Liver (tissue), 9 donors: ENCODE data around the gene COX19. TPM values are rescaled to one million over a fixed set of nuclear protein-coding genes. Genes with fewer than 3 reads are reported as not detected.

ENCODE experiments used
- DNase-seq: peaks from one replicate; pipeline ENCODE4 v3.0.0-alpha.2; 2017; ENCODE audit warnings: low spot score
- H3K27ac ChIP-seq, 2 donors: one replicate each; pipeline ENCODE4 v1.7.0; 2013; ENCODE audit warnings: inconsistent platforms in 2 of 2, low read length in 2 of 2, control low read depth in 1 of 2, low read depth in 1 of 2, mild to moderate bottlenecking in 1 of 2
- H3K27me3 ChIP-seq, 4 donors: one replicate each; pipeline versions ENCODE4 v1.6.1 to v1.7.0; 2013; ENCODE audit warnings: low read length in 3 of 4, inconsistent platforms in 1 of 4, mild to moderate bottlenecking in 1 of 4, moderate library complexity in 1 of 4; ENCODE audit not compliant: control insufficient read depth in 4 of 4, insufficient read depth in 4 of 4
- H3K36me3 ChIP-seq, 4 donors: one replicate each; pipeline versions ENCODE4 v1.6.1 to v1.7.0; 2013; ENCODE audit warnings: low read length in 3 of 4, mild to moderate bottlenecking in 3 of 4, low read depth in 1 of 4, moderate library complexity in 1 of 4; ENCODE audit not compliant: control insufficient read depth in 4 of 4, insufficient read depth in 3 of 4
- H3K4me1 ChIP-seq, 4 donors: one replicate each; pipeline versions ENCODE4 v1.6.1 to v1.7.0; 2013; ENCODE audit warnings: low read length in 3 of 4, mild to moderate bottlenecking in 3 of 4, moderate library complexity in 1 of 4; ENCODE audit not compliant: control insufficient read depth in 4 of 4, insufficient read depth in 4 of 4
- H3K4me3 ChIP-seq, 3 donors: one replicate each; pipeline versions ENCODE4 v1.6.1 to v1.7.0; 2013; ENCODE audit warnings: low read length in 3 of 3, control low read depth in 1 of 3, low read depth in 1 of 3, mild to moderate bottlenecking in 1 of 3
- H3K9ac ChIP-seq, 2 donors: one replicate each; pipeline ENCODE4 v1.7.0; 2013; ENCODE audit warnings: low read length in 2 of 2, mild to moderate bottlenecking in 2 of 2, moderate library complexity in 2 of 2, control low read depth in 1 of 2, low read depth in 1 of 2
- H3K9me3 ChIP-seq, 4 donors: one replicate each; pipeline versions ENCODE4 v1.6.1 to v1.7.0; 2013; ENCODE audit warnings: low read length in 3 of 4; ENCODE audit not compliant: control insufficient read depth in 4 of 4
- EGR1 ChIP-seq, 2 donors: IDR thresholded peaks; 2 replicates each; pipeline ENCODE4 v1.6.1; 2016 to 2018; ENCODE audit warnings: antibody characterized with exemption in 2 of 2, low read depth in 2 of 2
- FOXA2 ChIP-seq: IDR thresholded peaks from 2 replicates; pipeline ENCODE4 v1.6.1; 2016; ENCODE audit warnings: antibody characterized with exemption
- HNF4A ChIP-seq, 2 donors: conservative IDR thresholded peaks; 2 replicates each; pipeline ENCODE4 v1.6.1; 2016; ENCODE audit warnings: antibody characterized with exemption in 2 of 2, mild to moderate bottlenecking in 2 of 2
- HNF4G ChIP-seq: IDR thresholded peaks from 2 replicates; pipeline ENCODE4 v1.6.1; 2016; ENCODE audit warnings: antibody characterized with exemption
- JUND ChIP-seq, 2 donors: IDR thresholded peaks; 2 replicates each; pipeline ENCODE4 v1.6.1; 2016; ENCODE audit warnings: antibody characterized with exemption in 2 of 2
- NR2F2 ChIP-seq: IDR thresholded peaks from 2 replicates; pipeline ENCODE4 v1.6.1; 2016; ENCODE audit warnings: antibody characterized with exemption
- RAD21 ChIP-seq, 2 donors: IDR thresholded peaks; 2 replicates each; pipeline ENCODE4 v1.6.1; 2016; ENCODE audit warnings: antibody characterized with exemption in 2 of 2, mild to moderate bottlenecking in 2 of 2
- REST ChIP-seq: IDR thresholded peaks from 2 replicates; pipeline ENCODE4 v1.6.1; 2016; ENCODE audit warnings: antibody characterized with exemption, mild to moderate bottlenecking
- RXRA ChIP-seq, 2 donors: IDR thresholded peaks; 2 replicates each; pipeline ENCODE4 v1.6.1; 2017 to 2018; ENCODE audit warnings: antibody characterized with exemption in 2 of 2, mild to moderate bottlenecking in 1 of 2
- SP1 ChIP-seq: IDR thresholded peaks from 2 replicates; pipeline ENCODE4 v1.6.1; 2018; ENCODE audit warnings: antibody characterized with exemption, mild to moderate bottlenecking
- TAF1 ChIP-seq: conservative IDR thresholded peaks from 2 replicates; pipeline ENCODE4 v1.6.1; 2016; ENCODE audit warnings: antibody characterized with exemption, mild to moderate bottlenecking
- YY1 ChIP-seq: IDR thresholded peaks from 2 replicates; pipeline ENCODE4 v1.6.1; 2016; ENCODE audit warnings: antibody characterized with exemption, mild to moderate bottlenecking
- WGBS: extraction: QIAGEN DNeasy Blood & Tissue Kit; methylation state at CpG from one replicate; pipeline ENCODE4 v1.1.7; 2013; 5-methylcytosine and 5-hydroxymethylcytosine counted together
- polyA plus RNA-seq, 2 donors: library from polyadenylated mRNA; stranded (reverse) in 1 of 2; unstranded in 1 of 2; fragments of 200-250 nt in 1 of 2; fragments of >200 nt in 1 of 2; fragmentation: Nextera tagmentation in 1 of 2; extraction: Ambion mirVana in 1 of 2; gene quantifications; one replicate each; pipeline versions ENCODE4 v1.2.1 to v1.2.3, GENCODE V29; 2013 to 2015
- total RNA-seq, 2 donors: library from RNA; depleted of rRNA; stranded (reverse); fragments of >200 nt; gene quantifications; one replicate each; pipeline ENCODE4 v1.2.3, GENCODE V29; 2014
- TF ChIP-seq, protein P1 (sequence below): IDR thresholded peaks from 2 replicates; pipeline ENCODE4 v1.6.1; 2016; ENCODE audit warnings: antibody characterized with exemption
- TF ChIP-seq, protein P2 (sequence below): IDR thresholded peaks from 2 replicates; pipeline ENCODE4 v1.6.1; 2016; ENCODE audit warnings: antibody characterized with exemption
- donor health status: healthy.
- donor health status: healthy.
- donor health status: healthy.
- donor health status: healthy.
- donor health status: healthy.

The COX19 gene
- total and polyA plus RNA-seq, 4 donors: 2.2 to 9.8 (median 4.8) TPM

- TF ChIP-seq, protein P1, sequence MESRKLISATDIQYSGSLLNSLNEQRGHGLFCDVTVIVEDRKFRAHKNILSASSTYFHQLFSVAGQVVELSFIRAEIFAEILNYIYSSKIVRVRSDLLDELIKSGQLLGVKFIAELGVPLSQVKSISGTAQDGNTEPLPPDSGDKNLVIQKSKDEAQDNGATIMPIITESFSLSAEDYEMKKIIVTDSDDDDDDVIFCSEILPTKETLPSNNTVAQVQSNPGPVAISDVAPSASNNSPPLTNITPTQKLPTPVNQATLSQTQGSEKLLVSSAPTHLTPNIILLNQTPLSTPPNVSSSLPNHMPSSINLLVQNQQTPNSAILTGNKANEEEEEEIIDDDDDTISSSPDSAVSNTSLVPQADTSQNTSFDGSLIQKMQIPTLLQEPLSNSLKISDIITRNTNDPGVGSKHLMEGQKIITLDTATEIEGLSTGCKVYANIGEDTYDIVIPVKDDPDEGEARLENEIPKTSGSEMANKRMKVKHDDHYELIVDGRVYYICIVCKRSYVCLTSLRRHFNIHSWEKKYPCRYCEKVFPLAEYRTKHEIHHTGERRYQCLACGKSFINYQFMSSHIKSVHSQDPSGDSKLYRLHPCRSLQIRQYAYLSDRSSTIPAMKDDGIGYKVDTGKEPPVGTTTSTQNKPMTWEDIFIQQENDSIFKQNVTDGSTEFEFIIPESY: no peak
- TF ChIP-seq SP1: peak; percentile 74
These were observed 2.1 kb upstream of the COX19 start (continued) for GRCh38 chr7:977326-978048.

DNA sequence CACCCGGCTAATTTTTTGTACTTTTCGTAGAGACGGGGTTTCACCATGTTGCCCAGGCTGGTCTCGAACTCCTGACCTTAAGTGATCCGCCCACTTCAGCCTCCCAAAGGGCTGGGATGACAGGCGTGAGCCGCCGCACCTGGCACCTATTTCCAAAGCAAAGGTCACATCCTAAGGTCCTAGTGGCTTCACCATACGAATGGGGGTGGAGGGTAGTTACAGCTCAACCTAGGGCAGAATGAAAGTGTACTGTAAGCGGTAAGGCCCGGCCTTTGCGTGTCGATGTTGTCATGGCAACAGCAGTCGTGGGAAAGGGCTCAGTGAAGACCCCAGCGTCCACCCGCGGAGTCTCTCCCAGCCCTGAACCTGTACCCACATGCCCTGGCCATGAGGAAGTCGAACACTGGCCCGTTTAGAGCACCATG, 1.6 kb upstream of the COX19 start:
- Histone ChIP-seq H3K9ac (no peak overlapping the region), H3K4me1 (peaks cover 11 to 41% (median 19%) of the 10 kb centered on the region in 4 donors), H3K27ac (peak overlapping the region; percentile 76 to 79), H3K9me3 (no peaks in the 10 kb centered on the region), H3K27me3 (no peaks in the 10 kb centered on the region), H3K36me3 (peaks cover 6 to 9% (median 7%) of the 10 kb centered on the region in 4 donors), H3K4me3 (no peak overlapping the region)
- no peak for DNase-seq
- TF ChIP-seq, protein P2, sequence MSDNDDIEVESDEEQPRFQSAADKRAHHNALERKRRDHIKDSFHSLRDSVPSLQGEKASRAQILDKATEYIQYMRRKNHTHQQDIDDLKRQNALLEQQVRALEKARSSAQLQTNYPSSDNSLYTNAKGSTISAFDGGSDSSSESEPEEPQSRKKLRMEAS: no peak
- peak; percentile 29 for TF ChIP-seq SP1
- TF ChIP-seq RXRA (IDR thresholded peaks at IDR 0.05): peak in 1 of 2 donors; percentile 21
- TF ChIP-seq HNF4A (conservative IDR thresholded peaks at IDR 0.05): peak in 1 of 2 donors; percentile 38
- 39% methylated on average over 19 of the region's 19 CpGs for WGBS

DNA sequence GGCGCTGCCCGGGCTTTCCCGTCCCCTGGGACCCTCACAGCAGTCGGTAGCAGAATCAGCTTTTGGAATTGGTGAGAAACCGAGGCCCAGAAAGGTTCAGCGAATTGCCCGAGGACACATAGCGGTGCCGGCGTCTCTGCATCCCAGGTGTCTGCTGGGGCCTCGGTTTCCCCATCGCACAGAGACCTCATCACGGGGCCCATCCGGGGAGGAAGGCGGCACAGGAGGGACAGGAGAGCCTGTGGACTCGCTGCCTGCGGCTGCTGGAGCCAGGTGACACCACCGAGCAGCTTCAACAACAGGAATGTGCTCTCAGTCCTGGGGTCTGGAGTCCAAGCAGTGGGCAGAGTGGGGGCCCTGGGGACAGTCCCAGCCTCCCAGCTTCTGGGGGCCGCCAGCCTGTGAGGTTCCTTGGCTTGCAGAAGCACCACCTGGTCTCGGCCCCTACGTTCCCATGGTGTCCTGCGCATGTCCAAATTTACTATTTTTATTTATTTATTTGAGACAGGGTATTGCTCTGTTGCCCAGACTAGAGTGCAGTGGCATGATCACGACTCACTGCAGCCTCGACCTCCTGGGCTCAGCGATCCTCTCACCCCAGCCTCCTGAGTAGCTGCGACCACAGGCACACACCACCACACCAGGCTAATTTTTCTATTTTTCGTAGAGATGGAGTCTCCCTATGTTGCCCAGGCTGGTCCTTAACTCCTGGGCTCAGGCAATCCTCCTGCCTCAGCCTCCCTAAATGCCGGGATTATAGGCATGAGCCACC, 539 bp upstream of the COX19 start:
- 52% methylated on average over 28 of the region's 28 CpGs for WGBS
- no peaks in the 10 kb centered on the region for H3K9me3 ChIP-seq
- H3K9ac ChIP-seq: no peak overlapping the region
- no peak for TF ChIP-seq NR2F2
- TF ChIP-seq HNF4G: no peak
- no peak for TF ChIP-seq SP1
- no peak for TF ChIP-seq JUND (IDR thresholded peaks at IDR 0.05)
- TF ChIP-seq YY1: no peak
- TF ChIP-seq, protein P2: no peak
- no peak for TF ChIP-seq REST
- no peak for TF ChIP-seq TAF1
- TF ChIP-seq RAD21 (IDR thresholded peaks at IDR 0.05): no peak
- no peak for TF ChIP-seq EGR1 (IDR thresholded peaks at IDR 0.05; ENCODE audit: low read depth in 2 of 2)
- no peak for TF ChIP-seq HNF4A (conservative IDR thresholded peaks at IDR 0.05)
- no peak for TF ChIP-seq RXRA (IDR thresholded peaks at IDR 0.05)
- TF ChIP-seq FOXA2: no peak
- no peak for DNase-seq
- peak overlapping the region in 2 of 3 donors; percentile 21 to 96 for H3K4me3 ChIP-seq
- peak overlapping the region in 1 of 2 donors; percentile 97 for H3K27ac ChIP-seq
- H3K27me3 ChIP-seq: no peaks in the 10 kb centered on the region
- peaks cover 7 to 15% (median 11%) of the 10 kb centered on the region in 4 donors for H3K36me3 ChIP-seq
- H3K4me1 ChIP-seq: peaks cover 11 to 43% (median 19%) of the 10 kb centered on the region in 4 donors
